ENCODE results near the gene ZFP64. TPM values are rescaled to one million over a fixed set of nuclear protein-coding genes. Genes with fewer than 3 reads are reported as not detected.
"Not testable (repeated sequence)": the region's sequence is repeated elsewhere in the genome, so short reads cannot be mapped to it uniquely, and the experiment has no call there.

ZFP64 gene
- total RNA-seq, 2 donors from 2014 or later, result 11.3 to 12.8 TPM

- Mint-ChIP-seq H3K27ac (no peak overlapping the region), H3K4me1 (no peaks in the 10 kb centered on the region), H3K4me3 (no peak overlapping the region), H3K27me3 (no peaks in the 10 kb centered on the region), H3K9me3 (peaks cover 3% of the 10 kb centered on the region), H3K36me3 (ENCODE audit: low read depth) (peaks cover 91% of the 10 kb centered on the region)
- no peak for ATAC-seq (replicated peaks)
These were observed 31.5 kb downstream of the ZFP64 start for GRCh38 chr20:52160049-52160570.

GRCh38 chr20:52154575-52154974 lies 37.0 kb downstream of the ZFP64 start:
- ATAC-seq (replicated peaks), result no peak
- H3K27ac Mint-ChIP-seq, result no peak overlapping the region
- no peaks in the 10 kb centered on the region for H3K27me3 Mint-ChIP-seq
- peaks cover 3% of the 10 kb centered on the region for H3K9me3 Mint-ChIP-seq
- no peaks in the 10 kb centered on the region for H3K4me1 Mint-ChIP-seq
- no peak overlapping the region for H3K4me3 Mint-ChIP-seq
- H3K36me3 Mint-ChIP-seq (ENCODE audit: low read depth), result peaks cover 64% of the 10 kb centered on the region

- no peak for ATAC-seq (replicated peaks)
- Mint-ChIP-seq H3K4me1 (no peaks in the 10 kb centered on the region), H3K27me3 (no peaks in the 10 kb centered on the region), H3K9me3 (peaks cover 3% of the 10 kb centered on the region), H3K4me3 (no peak overlapping the region), H3K36me3 (ENCODE audit: low read depth) (peaks cover 64% of the 10 kb centered on the region), H3K27ac (no peak overlapping the region)
These were observed 37.7 kb downstream of the ZFP64 start for GRCh38 chr20:52153896-52154295.

DNA sequence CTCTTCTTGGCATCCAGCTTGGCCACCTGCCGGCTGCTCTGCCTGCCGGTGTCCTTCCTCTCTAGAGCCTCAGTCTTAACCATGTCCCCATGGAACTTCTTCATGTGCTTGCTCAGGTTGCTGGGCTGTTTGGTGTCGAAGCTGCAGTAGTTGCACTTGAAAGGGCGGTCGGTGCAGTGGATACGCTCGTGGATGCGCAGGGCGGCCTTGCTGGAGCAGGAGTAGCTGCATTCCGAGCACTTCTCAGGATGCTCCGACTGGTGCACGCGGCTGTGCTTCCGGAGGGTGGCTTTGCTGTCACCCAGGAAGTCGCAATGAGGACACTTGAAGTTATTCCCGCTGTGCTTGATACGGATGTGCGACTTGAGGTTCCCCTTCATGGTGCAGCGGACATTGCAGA lies 38.7 kb downstream of the ZFP64 start:
- no peak for ATAC-seq (replicated peaks)
- no peaks in the 10 kb centered on the region for H3K27me3 Mint-ChIP-seq
- no peak overlapping the region for H3K4me3 Mint-ChIP-seq
- H3K36me3 Mint-ChIP-seq (ENCODE audit: low read depth), result peaks cover 57% of the 10 kb centered on the region
- no peak overlapping the region for H3K27ac Mint-ChIP-seq
- H3K9me3 Mint-ChIP-seq, result no peaks in the 10 kb centered on the region
- no peaks in the 10 kb centered on the region for H3K4me1 Mint-ChIP-seq

- Mint-ChIP-seq H3K27ac (no peak overlapping the region), H3K27me3 (no peaks in the 10 kb centered on the region), H3K36me3 (ENCODE audit: low read depth) (peaks cover 52% of the 10 kb centered on the region), H3K9me3 (no peaks in the 10 kb centered on the region), H3K4me3 (no peak overlapping the region), H3K4me1 (no peaks in the 10 kb centered on the region)
- no peak for ATAC-seq (replicated peaks)
These were observed 39.2 kb downstream of the ZFP64 start for GRCh38 chr20:52152416-52152815.

- Mint-ChIP-seq H3K27ac (no peak overlapping the region), H3K9me3 (no peaks in the 10 kb centered on the region), H3K36me3 (ENCODE audit: low read depth) (peaks cover 39% of the 10 kb centered on the region), H3K4me1 (no peaks in the 10 kb centered on the region), H3K4me3 (no peak overlapping the region), H3K27me3 (no peaks in the 10 kb centered on the region)
- ATAC-seq (replicated peaks), result peak; percentile 47
These were observed 40.9 kb downstream of the ZFP64 start for GRCh38 chr20:52150440-52151258.

GRCh38 chr20:52145587-52145986 lies 46.0 kb downstream of the ZFP64 start:
- peaks cover 16% of the 10 kb centered on the region for H3K36me3 Mint-ChIP-seq (ENCODE audit: low read depth)
- H3K9me3 Mint-ChIP-seq, result no peaks in the 10 kb centered on the region
- H3K4me3 Mint-ChIP-seq, result no peak overlapping the region
- no peak overlapping the region for H3K27ac Mint-ChIP-seq
- H3K4me1 Mint-ChIP-seq, result no peaks in the 10 kb centered on the region
- no peaks in the 10 kb centered on the region for H3K27me3 Mint-ChIP-seq
- no peak for ATAC-seq (replicated peaks)

DNA sequence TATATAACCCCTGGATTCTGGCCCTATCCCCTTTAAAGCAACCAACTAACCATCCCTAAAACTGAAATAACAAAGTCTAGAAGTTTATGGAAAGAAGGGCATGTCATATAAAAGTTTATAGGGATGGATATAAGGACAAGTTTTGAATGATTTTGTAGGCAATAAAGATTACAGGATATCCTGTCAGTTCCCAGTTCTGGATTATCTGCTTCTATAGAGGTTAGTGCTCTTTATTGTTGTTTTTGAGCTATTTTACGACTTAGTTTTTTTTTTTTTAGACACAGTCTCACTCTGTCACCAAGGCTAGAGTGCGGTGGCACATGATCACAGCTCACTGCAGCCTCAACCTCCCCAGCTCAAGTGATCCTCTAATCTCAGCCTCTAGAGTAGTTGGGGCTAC lies 48.3 kb downstream of the ZFP64 start:
- Mint-ChIP-seq H3K27ac (no peak overlapping the region), H3K27me3 (no peaks in the 10 kb centered on the region), H3K4me3 (no peak overlapping the region), H3K9me3 (no peaks in the 10 kb centered on the region), H3K36me3 (ENCODE audit: low read depth) (peaks cover 6% of the 10 kb centered on the region), H3K4me1 (no peaks in the 10 kb centered on the region)
- ATAC-seq (replicated peaks), result no peak

GRCh38 chr20:52142757-52143156 lies 48.8 kb downstream of the ZFP64 start:
- Mint-ChIP-seq H3K27ac (no peak overlapping the region), H3K4me1 (no peaks in the 10 kb centered on the region), H3K4me3 (no peak overlapping the region), H3K27me3 (no peaks in the 10 kb centered on the region), H3K9me3 (no peaks in the 10 kb centered on the region), H3K36me3 (ENCODE audit: low read depth) (peaks cover 6% of the 10 kb centered on the region)
- no peak for ATAC-seq (replicated peaks)

DNA sequence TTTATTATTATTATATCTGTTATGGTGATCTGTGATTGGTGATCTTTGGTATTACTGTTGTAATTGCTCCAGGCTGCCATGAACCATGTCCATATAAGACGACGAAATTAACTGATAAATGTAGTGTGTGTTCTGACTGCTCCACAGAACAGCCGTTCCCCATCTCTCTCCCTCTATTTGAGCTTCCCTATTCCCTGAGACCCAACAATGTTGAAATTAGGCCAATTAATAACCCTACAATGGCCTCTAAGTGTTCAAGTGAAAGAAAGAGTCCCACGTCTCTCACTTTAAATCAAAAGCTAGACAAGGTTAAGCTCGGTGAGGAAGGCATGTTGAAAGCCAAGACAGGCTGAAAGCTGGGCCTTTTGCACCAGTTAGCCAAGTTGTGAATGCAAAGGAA lies 51.6 kb downstream of the ZFP64 start:
- H3K36me3 Mint-ChIP-seq (ENCODE audit: low read depth), result peaks cover 6% of the 10 kb centered on the region
- H3K9me3 Mint-ChIP-seq, result no peaks in the 10 kb centered on the region
- H3K27me3 Mint-ChIP-seq, result no peaks in the 10 kb centered on the region
- no peak overlapping the region for H3K27ac Mint-ChIP-seq
- H3K4me3 Mint-ChIP-seq, result no peak overlapping the region
- ATAC-seq (replicated peaks), result no peak
- H3K4me1 Mint-ChIP-seq, result no peaks in the 10 kb centered on the region

DNA sequence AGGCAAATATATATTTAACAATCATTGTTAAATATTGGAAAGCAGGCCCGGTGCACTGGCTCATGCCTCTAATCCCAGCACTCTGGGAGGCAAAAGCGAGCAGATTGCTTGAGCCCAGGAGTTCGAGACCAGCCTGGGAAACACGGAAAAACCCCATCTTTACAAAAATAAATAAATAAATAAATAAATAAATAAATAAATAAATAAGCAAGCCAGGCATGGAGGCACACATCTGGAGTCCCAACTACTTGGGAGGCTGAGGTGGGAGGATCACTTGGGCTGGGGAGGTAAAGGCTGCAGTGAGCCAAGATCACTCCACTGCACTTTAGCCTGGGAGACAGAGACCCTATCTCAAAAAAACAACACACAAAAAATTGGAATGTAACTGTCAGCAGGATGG lies 53.7 kb downstream of the ZFP64 start:
- Mint-ChIP-seq H3K27me3 (no peaks in the 10 kb centered on the region), H3K4me3 (no peak overlapping the region), H3K36me3 (ENCODE audit: low read depth) (peaks cover 6% of the 10 kb centered on the region), H3K4me1 (no peaks in the 10 kb centered on the region), H3K27ac (no peak overlapping the region), H3K9me3 (no peaks in the 10 kb centered on the region)
- no peak for ATAC-seq (replicated peaks)

- not testable (repeated sequence) for H3K36me3 Mint-ChIP-seq (ENCODE audit: low read depth); H3K27ac Mint-ChIP-seq; H3K27me3 Mint-ChIP-seq; H3K4me3 Mint-ChIP-seq; H3K9me3 Mint-ChIP-seq; ATAC-seq (replicated peaks); H3K4me1 Mint-ChIP-seq
These were observed 57.9 kb downstream of the ZFP64 start for GRCh38 chr20:52133714-52134113.

- Mint-ChIP-seq H3K27ac (no peak overlapping the region), H3K9me3 (no peaks in the 10 kb centered on the region), H3K4me1 (no peaks in the 10 kb centered on the region), H3K4me3 (no peak overlapping the region), H3K27me3 (no peaks in the 10 kb centered on the region), H3K36me3 (ENCODE audit: low read depth) (no peaks in the 10 kb centered on the region)
- ATAC-seq (replicated peaks), result no peak
These were observed 59.2 kb downstream of the ZFP64 start for GRCh38 chr20:52132337-52132736.

DNA sequence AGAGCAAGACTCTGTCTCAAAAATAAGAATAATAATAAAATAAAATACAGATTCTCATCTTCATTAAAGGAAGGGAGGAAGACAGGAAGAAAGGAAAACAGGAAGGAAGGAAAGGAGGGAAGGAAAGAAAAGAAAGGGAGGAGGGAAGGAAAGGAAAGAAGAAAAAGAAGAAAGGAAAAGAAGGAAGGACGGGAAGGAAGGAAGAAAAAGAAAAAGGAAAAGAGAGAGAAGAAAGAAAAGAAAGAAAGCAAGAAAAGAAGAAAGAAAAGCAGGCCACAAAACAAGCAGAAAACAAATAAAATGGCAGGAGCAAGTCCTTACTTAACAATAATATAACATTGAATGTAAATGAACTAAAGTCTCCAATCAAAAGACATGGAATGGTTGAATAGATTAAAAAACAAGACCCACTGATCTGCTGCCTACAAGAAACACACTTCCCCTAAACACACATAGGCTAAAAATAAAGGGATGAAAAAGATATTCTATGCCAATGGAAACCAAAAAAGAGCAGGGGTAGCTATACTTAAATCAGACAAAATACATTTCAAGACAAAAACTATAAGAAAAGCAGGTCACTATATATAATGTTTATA lies 60.4 kb downstream of the ZFP64 start:
- H3K4me1 Mint-ChIP-seq, result no peaks in the 10 kb centered on the region
- H3K36me3 Mint-ChIP-seq (ENCODE audit: low read depth), result no peaks in the 10 kb centered on the region
- no peak overlapping the region for H3K4me3 Mint-ChIP-seq
- no peaks in the 10 kb centered on the region for H3K27me3 Mint-ChIP-seq
- H3K9me3 Mint-ChIP-seq, result no peaks in the 10 kb centered on the region
- ATAC-seq (replicated peaks), result no peak
- H3K27ac Mint-ChIP-seq, result no peak overlapping the region

GRCh38 chr20:52130406-52130805 lies 61.2 kb downstream of the ZFP64 start:
- H3K36me3 Mint-ChIP-seq (ENCODE audit: low read depth), result no peaks in the 10 kb centered on the region
- H3K4me3 Mint-ChIP-seq, result no peak overlapping the region
- no peak overlapping the region for H3K27ac Mint-ChIP-seq
- ATAC-seq (replicated peaks), result no peak
- no peaks in the 10 kb centered on the region for H3K27me3 Mint-ChIP-seq
- H3K9me3 Mint-ChIP-seq, result no peaks in the 10 kb centered on the region
- no peaks in the 10 kb centered on the region for H3K4me1 Mint-ChIP-seq
